ENCODE data around the gene KCNB1.

Gene KCNB1

DNA sequence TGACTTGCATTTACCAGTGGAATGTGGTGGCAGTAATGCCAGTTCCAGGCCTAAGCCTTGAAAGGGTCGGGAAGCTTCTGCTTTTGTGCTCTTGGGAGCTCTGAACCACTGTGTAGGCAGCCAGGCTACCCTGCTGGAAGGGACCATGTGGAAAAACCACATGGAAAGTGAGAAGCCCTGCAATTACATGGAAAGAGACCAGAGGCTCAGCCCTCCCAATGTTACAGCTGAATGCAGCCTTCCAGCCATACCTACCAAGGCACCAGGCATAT lies 14.9 kb upstream of the KCNB1 start:
- no peak for DNase-seq (ENCODE audit: low read depth in 3 of 3)

GRCh38 chr20:49496553-49497397 lies 14.3 kb upstream of the KCNB1 start:
- DNase-seq (ENCODE audit: low read depth in 3 of 3) = no peak

GRCh38 chr20:49496043-49496442 lies 13.6 kb upstream of the KCNB1 start:
- no peak for DNase-seq (ENCODE audit: low read depth in 3 of 3)

- DNase-seq (ENCODE audit: low read depth in 3 of 3) = no peak
Measured at GRCh38 chr20:49490689-49491088, 8.2 kb upstream of the KCNB1 start.

DNA sequence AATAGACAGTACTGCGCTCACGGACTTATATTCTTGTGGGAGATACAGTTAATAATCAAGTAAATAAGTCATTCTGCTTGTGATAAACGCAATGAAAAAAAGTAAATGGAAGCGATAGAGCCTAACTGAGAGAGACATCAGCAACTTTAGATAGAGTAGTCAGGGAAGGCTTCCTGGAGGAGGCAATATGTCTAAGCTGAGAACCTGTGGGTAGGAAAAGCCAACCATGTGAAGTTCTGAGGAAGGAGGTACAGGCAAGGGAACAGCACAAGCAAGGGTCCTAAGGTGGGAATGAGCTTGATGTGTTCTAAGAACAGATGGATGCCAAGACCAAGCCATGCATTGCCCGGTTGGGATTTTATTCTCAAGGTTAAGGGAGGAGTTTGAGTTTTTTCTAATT lies 7.2 kb upstream of the KCNB1 start:
- DNase-seq (ENCODE audit: low read depth in 3 of 3) = no peak

GRCh38 chr20:49486064-49486463 lies 3.6 kb upstream of the KCNB1 start:
- no peak for DNase-seq (ENCODE audit: low read depth in 3 of 3)

- no peak for DNase-seq (ENCODE audit: low read depth in 3 of 3)
Measured at GRCh38 chr20:49485563-49485962, 3.1 kb upstream of the KCNB1 start.

- DNase-seq (ENCODE audit: low read depth in 3 of 3) = peak; percentile 16 to 74 (median 39)
Measured at GRCh38 chr20:49484180-49485140, 2.0 kb upstream of the KCNB1 start.

DNA sequence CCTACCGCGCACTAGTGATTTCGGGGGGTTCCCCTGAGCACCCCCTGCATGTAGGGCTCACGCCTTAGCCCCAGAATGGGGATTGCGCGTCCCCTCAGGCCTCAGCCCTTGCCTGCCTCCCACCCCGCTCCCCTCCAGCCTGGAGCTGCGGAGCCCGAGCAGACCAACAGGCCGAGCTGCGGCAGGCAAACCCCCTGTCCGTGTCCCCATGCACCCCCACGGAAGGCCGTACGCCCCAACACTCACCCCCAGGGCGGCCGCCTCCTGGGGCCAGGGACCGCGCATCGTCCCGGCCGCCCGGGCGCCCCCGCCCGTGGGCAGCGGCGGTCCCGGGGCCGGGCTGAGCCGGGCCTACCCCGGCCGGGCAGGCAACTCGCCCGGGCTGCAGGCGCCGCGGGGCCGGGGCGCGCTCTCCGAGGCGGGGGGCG lies 1.2 kb upstream of the KCNB1 start:
- no peak for DNase-seq (ENCODE audit: low read depth in 3 of 3)

DNA sequence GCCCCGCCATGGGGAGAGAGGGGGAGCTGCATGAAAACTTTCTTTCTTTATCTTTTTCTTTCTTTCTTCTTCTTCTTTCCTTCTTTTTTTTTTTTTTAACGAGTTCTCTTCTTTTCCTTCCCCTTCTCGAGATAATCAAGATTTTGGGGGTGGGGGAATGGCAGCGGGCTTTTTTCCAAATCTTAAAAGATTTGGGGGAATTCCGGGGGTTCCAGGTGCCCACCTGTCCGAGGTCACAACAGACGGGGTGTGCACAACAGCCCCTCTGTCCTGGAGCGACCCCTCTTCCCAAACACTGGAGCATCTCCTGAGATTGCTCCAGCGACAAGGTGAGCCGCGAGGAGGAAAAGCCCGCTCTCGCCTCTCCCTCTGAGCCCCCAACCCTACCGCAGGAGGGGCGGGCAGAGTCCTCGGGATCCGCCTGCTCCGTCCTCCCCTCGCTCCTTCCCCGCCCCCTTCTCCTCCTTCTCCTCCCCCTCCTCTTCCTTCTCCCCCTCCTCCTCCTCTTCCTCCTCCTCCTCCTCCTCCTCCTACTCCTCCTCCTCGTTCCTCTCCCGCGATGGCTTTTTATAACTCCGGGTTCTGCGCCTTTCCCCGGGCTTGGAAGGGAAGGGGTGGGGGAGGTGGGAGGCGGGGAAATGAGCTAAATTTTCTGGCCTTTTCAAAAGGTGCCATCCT lies 689 bp upstream of the KCNB1 start:
- no peak for DNase-seq (ENCODE audit: low read depth in 3 of 3)

DNA sequence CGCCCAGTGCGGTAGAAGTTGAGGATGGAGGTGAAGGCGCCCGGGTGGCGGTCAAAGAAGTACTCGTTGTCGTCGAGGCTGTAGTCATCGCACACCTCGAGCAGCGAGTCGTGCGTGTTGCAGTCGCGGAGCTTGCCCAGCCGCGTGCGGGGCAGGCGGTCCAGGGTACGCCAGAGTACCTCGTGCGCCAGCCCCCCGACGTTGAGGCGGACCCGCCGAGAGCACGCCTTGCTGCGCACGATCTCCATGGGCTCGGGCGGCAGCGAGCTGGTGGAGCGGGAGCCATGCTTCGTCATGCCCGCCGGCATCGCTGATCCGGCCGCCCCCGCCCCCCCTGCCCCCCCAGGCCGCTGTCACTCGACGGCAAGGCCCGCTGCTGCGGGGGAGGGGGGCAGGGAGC lies 295 bp downstream of the KCNB1 start:
- no peak for DNase-seq (ENCODE audit: low read depth in 3 of 3)

DNA sequence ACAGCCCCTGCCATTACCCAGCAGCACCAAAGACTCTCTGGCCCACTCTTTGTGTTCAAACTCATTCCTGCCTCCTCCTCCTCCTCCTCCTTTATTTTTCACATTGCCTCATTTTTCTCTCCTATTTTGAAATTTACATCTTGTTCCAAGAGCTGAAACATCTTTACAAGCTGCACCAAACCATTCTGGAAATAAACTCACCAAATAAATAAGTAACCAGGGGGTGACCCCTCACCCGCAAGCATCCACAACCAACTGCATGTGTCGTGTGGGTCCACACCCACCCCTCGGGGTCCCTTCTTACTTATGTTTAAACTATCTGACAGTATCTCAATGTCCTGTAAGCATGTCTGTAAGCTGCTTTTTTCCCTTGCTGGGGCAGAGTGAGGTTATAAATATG lies 1.4 kb downstream of the KCNB1 start:
- no peak for DNase-seq (ENCODE audit: low read depth in 3 of 3)

DNA sequence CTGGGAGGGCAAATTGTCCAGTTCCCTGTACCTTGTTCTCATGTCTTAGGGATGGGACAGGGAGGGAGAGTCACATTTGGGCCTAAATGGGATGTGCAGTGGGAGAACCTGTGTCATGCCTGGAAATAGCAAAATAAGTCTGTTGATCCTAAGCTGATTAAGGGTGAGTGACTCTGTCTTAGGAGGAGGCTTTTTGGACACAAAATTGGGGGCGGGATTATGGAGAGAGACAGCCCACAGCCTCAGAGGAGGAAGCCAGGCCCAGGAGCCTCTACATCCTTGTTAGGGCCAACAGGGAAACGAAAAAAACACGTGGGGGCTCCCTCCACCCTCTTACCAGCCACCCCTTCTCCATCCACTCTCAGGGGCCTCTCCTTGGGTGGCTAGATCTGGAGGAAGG lies 2.2 kb downstream of the KCNB1 start:
- no peak for DNase-seq (ENCODE audit: low read depth in 3 of 3)

- no peak for DNase-seq (ENCODE audit: low read depth in 3 of 3)
Measured at GRCh38 chr20:49479785-49480184, 2.7 kb downstream of the KCNB1 start.

GRCh38 chr20:49478754-49479689 lies 3.4 kb downstream of the KCNB1 start:
- no peak for DNase-seq (ENCODE audit: low read depth in 3 of 3)

DNA sequence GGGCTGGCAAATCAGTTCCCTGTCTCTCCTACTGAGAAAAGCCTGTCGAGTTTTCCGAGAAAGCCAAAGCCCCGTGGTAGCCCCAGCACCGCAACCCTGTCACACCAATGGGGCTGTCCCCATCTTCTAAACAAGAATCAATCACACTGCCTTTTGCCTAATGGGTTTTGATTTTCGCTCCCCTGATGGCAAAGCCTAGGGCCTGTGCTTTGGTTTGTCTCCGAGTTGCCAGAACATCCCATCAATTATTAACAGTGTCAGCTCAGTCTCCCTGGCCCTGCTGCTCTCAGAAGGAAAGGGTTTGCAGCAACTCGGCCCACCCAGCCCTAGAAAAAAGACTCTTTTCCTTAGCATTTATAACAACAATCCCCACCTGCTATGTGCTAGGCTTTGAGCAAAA lies 4.2 kb downstream of the KCNB1 start:
- no peak for DNase-seq (ENCODE audit: low read depth in 3 of 3)

- DNase-seq (ENCODE audit: low read depth in 3 of 3) = no peak
Measured at GRCh38 chr20:49477200-49477599, 5.3 kb downstream of the KCNB1 start.

DNA sequence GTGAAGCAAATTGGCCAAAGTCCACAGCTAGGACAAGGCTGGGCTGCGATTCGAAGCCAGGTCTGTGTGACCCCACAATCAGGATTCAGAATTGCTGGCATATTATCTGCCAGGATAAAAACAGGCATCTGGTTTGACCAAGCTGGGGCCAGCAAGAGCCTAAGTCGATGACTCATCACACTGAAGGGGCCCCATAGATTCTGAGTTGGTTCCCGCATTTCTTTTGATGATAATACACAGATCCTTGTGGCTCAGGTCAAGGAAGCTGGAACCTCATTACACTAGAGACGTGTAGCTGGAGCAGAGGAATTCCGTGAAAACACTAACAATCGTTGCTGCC lies 6.5 kb downstream of the KCNB1 start:
- DNase-seq (ENCODE audit: low read depth in 3 of 3) = no peak

DNA sequence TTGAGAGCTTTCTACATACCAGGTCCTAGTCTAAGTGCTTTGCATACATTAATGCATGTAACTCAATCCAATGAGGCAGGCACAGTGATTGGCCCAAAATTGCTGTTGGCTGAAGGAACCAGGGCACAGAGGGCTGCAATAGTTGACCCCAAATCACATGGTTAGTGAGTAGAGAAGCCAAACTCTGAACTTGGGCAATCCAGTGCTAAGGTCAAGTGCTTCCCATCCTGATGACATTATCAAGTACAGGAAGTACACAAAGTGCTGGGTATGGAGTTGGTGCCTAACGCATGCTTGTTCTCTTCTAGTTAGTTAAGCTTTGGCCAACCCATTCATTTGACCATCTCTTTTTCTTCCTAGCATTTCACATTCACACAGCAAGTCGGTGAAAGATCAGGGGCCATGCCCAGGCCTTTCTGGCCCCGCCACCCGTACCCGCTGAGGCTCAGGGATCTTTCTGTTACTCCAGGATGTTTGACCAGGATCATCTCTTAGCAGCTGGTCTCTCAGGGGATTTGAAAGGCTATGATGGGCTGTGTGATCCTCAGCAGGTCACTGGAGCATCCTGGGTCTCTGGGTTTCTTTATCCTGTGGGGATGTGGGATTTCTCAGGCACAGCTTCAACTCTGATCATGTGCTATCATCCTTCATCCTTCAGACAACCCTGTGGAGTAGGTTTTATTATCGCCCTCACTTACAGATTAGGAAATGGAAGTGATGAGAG lies 7.0 kb downstream of the KCNB1 start:
- DNase-seq (ENCODE audit: low read depth in 3 of 3) = no peak

DNA sequence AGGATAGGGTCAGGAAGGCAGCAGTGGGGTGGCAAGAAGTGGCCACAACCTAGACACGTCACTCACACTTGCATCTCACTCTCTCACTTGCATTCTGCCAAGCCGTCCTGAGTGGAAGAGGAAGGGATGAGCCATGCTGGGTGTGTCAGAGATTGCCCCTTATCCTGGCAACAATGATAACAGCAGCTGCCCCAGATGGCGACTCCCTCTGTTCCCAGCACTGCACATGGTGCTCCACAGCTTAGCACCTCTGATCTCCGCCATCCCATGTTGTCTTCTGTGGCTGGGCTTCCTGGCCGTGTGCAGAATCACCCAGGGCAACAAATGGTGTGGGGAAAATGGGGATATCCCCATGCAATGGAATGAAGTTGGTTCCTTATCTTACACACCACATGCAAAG lies 11.1 kb downstream of the KCNB1 start:
- DNase-seq (ENCODE audit: low read depth in 3 of 3) = no peak

DNA sequence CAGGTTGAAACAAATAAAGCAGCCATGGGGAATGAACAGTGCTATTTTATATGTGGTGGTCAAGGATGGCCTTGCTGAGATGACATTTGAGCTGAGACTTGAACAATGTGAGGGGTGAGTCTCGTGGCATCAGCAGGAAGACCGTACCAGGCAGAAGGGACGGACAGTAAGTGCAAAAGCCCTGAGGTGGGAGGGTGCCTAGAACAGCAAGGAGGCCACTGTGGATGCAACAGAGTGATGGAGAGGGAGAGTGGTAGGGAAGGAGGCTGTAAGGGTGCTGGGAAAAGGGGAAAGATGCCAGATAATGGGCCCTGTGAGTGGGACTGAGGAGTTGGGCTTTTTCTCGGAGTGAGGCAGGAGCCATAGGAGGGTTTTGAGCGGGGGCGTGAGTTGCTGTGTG lies 11.5 kb downstream of the KCNB1 start:
- DNase-seq (ENCODE audit: low read depth in 3 of 3) = no peak
